ENCODE data around the gene CAPZB.

CAPZB gene

GRCh38 chr1:19443326-19443725 is 42.0 kb downstream of the CAPZB start:
- Histone ChIP-seq H3K9me3 (ENCODE audit: insufficient read depth, low read depth, low read length) (no peaks in the 10 kb centered on the region), H3K36me3 (ENCODE audit: insufficient read depth, low read depth, low read length) (peaks cover 11% of the 10 kb centered on the region; the same call in 1 of the 2 replicates), H3K27ac (ENCODE audit: low read length) (no peak overlapping the region), H3K4me3 (ENCODE audit: low read length) (no peak overlapping the region), H3K4me1 (ENCODE audit: insufficient read depth, low read length) (peaks cover 21% of the 10 kb centered on the region), H3K9ac (ENCODE audit: low read depth, low read length) (no peak overlapping the region), H3K27me3 (ENCODE audit: insufficient read depth, low read length) (no peaks in the 10 kb centered on the region)

GRCh38 chr1:19442154-19443096 is 42.9 kb downstream of the CAPZB start:
- no peak overlapping the region for H3K9ac ChIP-seq (ENCODE audit: low read depth, low read length)
- peaks cover 17% of the 10 kb centered on the region; the same call in 1 of the 2 replicates for H3K36me3 ChIP-seq (ENCODE audit: insufficient read depth, low read depth, low read length)
- no peaks in the 10 kb centered on the region for H3K27me3 ChIP-seq (ENCODE audit: insufficient read depth, low read length)
- peaks cover 20% of the 10 kb centered on the region for H3K4me1 ChIP-seq (ENCODE audit: insufficient read depth, low read length)
- H3K9me3 ChIP-seq (ENCODE audit: insufficient read depth, low read depth, low read length): no peaks in the 10 kb centered on the region
- no peak overlapping the region for H3K27ac ChIP-seq (ENCODE audit: low read length)
- no peak overlapping the region for H3K4me3 ChIP-seq (ENCODE audit: low read length)

DNA sequence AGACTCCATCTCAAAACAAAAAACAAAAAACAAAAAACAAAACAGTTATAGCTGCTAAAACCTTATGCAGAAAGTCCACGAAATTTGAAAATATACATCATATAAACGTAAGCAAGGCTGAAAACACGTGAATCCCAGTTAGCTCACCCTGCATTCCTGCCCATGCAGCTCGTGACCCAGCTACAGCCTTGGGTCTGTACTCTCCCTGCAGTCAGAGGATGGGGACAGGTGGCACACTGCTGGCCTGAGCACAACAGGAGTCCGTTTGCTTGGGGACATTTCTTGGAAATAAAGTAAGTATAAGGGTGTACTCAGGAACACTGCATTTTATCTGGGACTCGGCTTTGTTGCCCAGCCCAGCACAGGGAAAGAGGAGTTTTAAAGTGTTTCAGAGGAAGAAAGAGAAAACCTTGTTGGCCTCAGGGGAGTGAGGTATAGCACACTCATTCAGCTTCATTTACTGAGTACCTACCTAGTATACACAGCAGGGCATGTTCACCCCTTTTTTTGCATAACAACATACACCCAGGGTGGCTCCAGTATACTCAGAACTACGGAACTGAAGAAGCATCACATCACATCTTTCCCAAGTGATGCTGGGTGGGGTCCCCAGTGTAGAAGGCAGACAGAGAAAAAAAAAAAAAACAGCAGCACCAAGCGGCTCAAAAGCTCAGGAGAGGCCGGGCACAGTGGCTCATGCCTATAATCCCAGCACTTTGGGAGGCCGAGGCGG is 44.1 kb downstream of the CAPZB start:
- peaks cover 29% of the 10 kb centered on the region; the same call in 1 of the 2 replicates for H3K36me3 ChIP-seq (ENCODE audit: insufficient read depth, low read depth, low read length)
- peaks cover 15% of the 10 kb centered on the region for H3K4me1 ChIP-seq (ENCODE audit: insufficient read depth, low read length)
- H3K27ac ChIP-seq (ENCODE audit: low read length): no peak overlapping the region
- H3K4me3 ChIP-seq (ENCODE audit: low read length): no peak overlapping the region
- H3K9ac ChIP-seq (ENCODE audit: low read depth, low read length): no peak overlapping the region
- H3K27me3 ChIP-seq (ENCODE audit: insufficient read depth, low read length): no peaks in the 10 kb centered on the region
- H3K9me3 ChIP-seq (ENCODE audit: insufficient read depth, low read depth, low read length): no peaks in the 10 kb centered on the region

DNA sequence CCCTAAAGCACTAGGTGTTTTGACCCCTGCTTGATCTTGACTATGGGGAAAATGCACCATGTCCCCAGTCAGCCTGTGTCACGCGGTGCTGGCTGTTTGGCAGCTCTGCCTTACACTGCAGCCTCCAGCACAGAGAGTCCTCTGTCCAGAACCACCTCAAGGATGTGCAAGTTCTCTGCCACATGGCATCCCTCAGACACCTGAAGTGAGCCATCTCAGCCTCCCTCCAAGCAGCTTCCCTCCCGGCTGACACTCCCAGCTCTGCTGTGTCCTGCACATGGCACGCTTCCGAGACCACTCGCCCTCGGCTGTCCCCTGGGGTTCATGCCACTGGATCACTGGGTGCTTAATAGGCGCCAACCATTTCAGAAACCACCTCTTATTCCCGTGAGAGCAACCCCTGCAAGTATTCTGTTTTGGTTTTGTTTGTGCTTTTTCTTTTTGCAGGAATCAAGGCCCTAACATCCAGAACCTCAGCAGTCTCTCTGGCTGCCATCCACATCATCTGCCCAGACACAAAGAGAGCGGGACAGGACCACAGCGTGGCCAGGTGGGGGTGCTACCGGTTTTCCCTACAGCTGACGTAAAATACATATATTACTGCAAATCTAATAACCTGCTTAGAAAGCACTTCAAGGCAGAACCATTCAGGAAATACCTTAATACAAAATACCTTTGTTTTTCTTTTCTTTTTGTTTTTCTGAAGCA is 45.7 kb downstream of the CAPZB start:
- no peak overlapping the region for H3K4me3 ChIP-seq (ENCODE audit: low read length)
- H3K9me3 ChIP-seq (ENCODE audit: insufficient read depth, low read depth, low read length): no peaks in the 10 kb centered on the region
- H3K9ac ChIP-seq (ENCODE audit: low read depth, low read length): no peak overlapping the region
- H3K4me1 ChIP-seq (ENCODE audit: insufficient read depth, low read length): peaks cover 7% of the 10 kb centered on the region; the same call in 1 of the 2 replicates
- H3K27ac ChIP-seq (ENCODE audit: low read length): no peak overlapping the region
- no peaks in the 10 kb centered on the region for H3K27me3 ChIP-seq (ENCODE audit: insufficient read depth, low read length)
- H3K36me3 ChIP-seq (ENCODE audit: insufficient read depth, low read depth, low read length): peaks cover 41% of the 10 kb centered on the region

DNA sequence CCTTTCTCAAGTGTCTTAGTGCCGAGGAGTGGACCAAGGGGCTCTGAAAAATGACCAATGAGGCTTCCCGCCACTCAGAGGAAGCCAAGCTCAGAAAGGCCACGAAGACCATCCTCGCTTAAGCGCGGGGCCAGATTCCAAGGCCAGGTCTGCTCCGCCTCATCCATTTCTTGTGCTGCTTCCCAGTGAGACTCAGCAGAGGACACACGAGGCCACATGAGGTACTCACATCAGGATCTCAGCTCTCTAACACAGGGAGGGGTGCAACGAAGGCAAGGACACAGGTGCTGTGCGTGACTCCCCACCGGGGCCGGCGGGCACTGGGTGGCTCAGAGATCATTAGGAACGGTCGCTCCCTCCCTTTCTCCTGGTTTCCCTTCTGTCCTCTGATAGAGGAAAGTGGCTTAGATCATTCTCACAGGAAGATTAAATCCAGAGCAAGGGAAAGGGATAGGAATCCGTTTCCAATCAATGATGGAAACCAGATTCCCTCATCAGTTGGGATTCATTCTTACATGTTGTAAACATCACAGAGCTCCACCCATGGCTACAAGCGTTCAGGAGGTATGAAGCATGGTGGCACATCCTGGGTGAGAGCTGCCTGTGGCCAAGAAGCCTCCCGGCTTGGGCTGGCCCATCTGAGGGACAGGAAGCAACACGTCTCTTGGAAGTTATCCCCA is 46.7 kb downstream of the CAPZB start:
- Histone ChIP-seq H3K4me1 (ENCODE audit: insufficient read depth, low read length) (peaks cover 7% of the 10 kb centered on the region; the same call in 1 of the 2 replicates), H3K9me3 (ENCODE audit: insufficient read depth, low read depth, low read length) (no peaks in the 10 kb centered on the region), H3K36me3 (ENCODE audit: insufficient read depth, low read depth, low read length) (peaks cover 41% of the 10 kb centered on the region), H3K27ac (ENCODE audit: low read length) (no peak overlapping the region), H3K27me3 (ENCODE audit: insufficient read depth, low read length) (no peaks in the 10 kb centered on the region), H3K9ac (ENCODE audit: low read depth, low read length) (no peak overlapping the region), H3K4me3 (ENCODE audit: low read length) (no peak overlapping the region)

GRCh38 chr1:19437891-19438294 is 47.4 kb downstream of the CAPZB start:
- Histone ChIP-seq H3K9ac (ENCODE audit: low read depth, low read length) (no peak overlapping the region), H3K27ac (ENCODE audit: low read length) (no peak overlapping the region), H3K9me3 (ENCODE audit: insufficient read depth, low read depth, low read length) (no peaks in the 10 kb centered on the region), H3K4me1 (ENCODE audit: insufficient read depth, low read length) (peaks cover 7% of the 10 kb centered on the region; the same call in 1 of the 2 replicates), H3K36me3 (ENCODE audit: insufficient read depth, low read depth, low read length) (peaks cover 41% of the 10 kb centered on the region), H3K27me3 (ENCODE audit: insufficient read depth, low read length) (no peaks in the 10 kb centered on the region), H3K4me3 (ENCODE audit: low read length) (no peak overlapping the region)

DNA sequence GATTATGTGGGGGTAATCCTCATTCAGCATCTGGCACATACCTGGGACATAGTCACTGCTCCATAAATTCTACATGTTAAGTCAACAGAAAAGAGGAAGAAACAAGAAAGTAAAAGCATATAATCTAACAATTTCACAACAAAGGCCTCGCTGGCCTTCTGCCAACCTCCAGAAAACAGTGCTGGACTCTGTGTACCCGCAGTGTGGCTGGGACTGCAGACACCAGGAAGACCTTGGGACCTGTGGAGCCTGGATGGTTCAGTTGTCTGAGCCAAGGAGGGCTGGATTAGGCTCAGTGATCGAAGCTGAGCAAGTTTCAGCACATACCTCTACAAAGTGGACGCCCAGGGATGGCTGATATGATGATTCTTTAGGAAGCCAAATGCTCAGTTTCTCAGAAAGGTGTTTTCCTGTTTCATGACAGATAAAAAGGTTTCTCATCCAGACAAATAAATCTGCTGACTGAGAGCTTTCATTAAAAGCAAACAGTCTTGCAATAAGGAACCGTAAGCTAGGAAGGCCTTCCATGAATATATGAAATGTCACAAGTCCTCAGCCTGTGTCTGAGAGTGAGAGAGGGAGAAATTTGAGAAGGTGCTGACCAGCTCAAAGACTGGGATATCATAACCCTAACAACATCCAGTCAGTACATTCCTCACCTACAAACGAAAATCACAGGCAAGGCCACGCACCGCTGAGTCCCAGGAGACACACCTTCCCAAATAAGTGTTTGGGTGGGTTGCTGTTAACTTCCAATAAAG is 48.4 kb downstream of the CAPZB start:
- peaks cover 41% of the 10 kb centered on the region for H3K36me3 ChIP-seq (ENCODE audit: insufficient read depth, low read depth, low read length)
- no peaks in the 10 kb centered on the region for H3K27me3 ChIP-seq (ENCODE audit: insufficient read depth, low read length)
- peaks cover 7% of the 10 kb centered on the region; the same call in 1 of the 2 replicates for H3K4me1 ChIP-seq (ENCODE audit: insufficient read depth, low read length)
- H3K4me3 ChIP-seq (ENCODE audit: low read length): no peak overlapping the region
- no peak overlapping the region for H3K27ac ChIP-seq (ENCODE audit: low read length)
- no peak overlapping the region for H3K9ac ChIP-seq (ENCODE audit: low read depth, low read length)
- no peaks in the 10 kb centered on the region for H3K9me3 ChIP-seq (ENCODE audit: insufficient read depth, low read depth, low read length)

- Histone ChIP-seq H3K9me3 (ENCODE audit: insufficient read depth, low read depth, low read length) (no peaks in the 10 kb centered on the region), H3K36me3 (ENCODE audit: insufficient read depth, low read depth, low read length) (peaks cover 41% of the 10 kb centered on the region), H3K27me3 (ENCODE audit: insufficient read depth, low read length) (no peaks in the 10 kb centered on the region), H3K9ac (ENCODE audit: low read depth, low read length) (no peak overlapping the region), H3K4me3 (ENCODE audit: low read length) (no peak overlapping the region), H3K4me1 (ENCODE audit: insufficient read depth, low read length) (peaks cover 4% of the 10 kb centered on the region; the same call in 1 of the 2 replicates), H3K27ac (ENCODE audit: low read length) (no peak overlapping the region)
These were observed 49.4 kb downstream of the CAPZB start for GRCh38 chr1:19435851-19436455.

GRCh38 chr1:19435181-19435580 is 50.2 kb downstream of the CAPZB start:
- no peak overlapping the region for H3K4me3 ChIP-seq (ENCODE audit: low read length)
- no peaks in the 10 kb centered on the region for H3K27me3 ChIP-seq (ENCODE audit: insufficient read depth, low read length)
- H3K27ac ChIP-seq (ENCODE audit: low read length): no peak overlapping the region
- peaks cover 41% of the 10 kb centered on the region for H3K36me3 ChIP-seq (ENCODE audit: insufficient read depth, low read depth, low read length)
- no peaks in the 10 kb centered on the region for H3K9me3 ChIP-seq (ENCODE audit: insufficient read depth, low read depth, low read length)
- peaks cover 6% of the 10 kb centered on the region; the same call in 1 of the 2 replicates for H3K4me1 ChIP-seq (ENCODE audit: insufficient read depth, low read length)
- no peak overlapping the region for H3K9ac ChIP-seq (ENCODE audit: low read depth, low read length)

- no peaks in the 10 kb centered on the region for H3K27me3 ChIP-seq (ENCODE audit: insufficient read depth, low read length)
- peaks cover 8% of the 10 kb centered on the region; the same call in 1 of the 2 replicates for H3K4me1 ChIP-seq (ENCODE audit: insufficient read depth, low read length)
- H3K27ac ChIP-seq (ENCODE audit: low read length): no peak overlapping the region
- H3K36me3 ChIP-seq (ENCODE audit: insufficient read depth, low read depth, low read length): peaks cover 33% of the 10 kb centered on the region
- H3K9me3 ChIP-seq (ENCODE audit: insufficient read depth, low read depth, low read length): no peaks in the 10 kb centered on the region
- H3K9ac ChIP-seq (ENCODE audit: low read depth, low read length): no peak overlapping the region
- no peak overlapping the region for H3K4me3 ChIP-seq (ENCODE audit: low read length)
These were observed 51.7 kb downstream of the CAPZB start for GRCh38 chr1:19433719-19433998.

All from iPS-20b (cell line).